ENCODE measurements around the gene TTLL10. TPM values are rescaled to one million over a fixed set of nuclear protein-coding genes. Genes with fewer than 3 reads are reported as not detected.

TTLL10 gene
- total and polyA plus RNA-seq, 2 of the 8 experiments (the other 6 are each of a cell fraction or from before 2014, with no cell fraction given) = 1.1 to 1.7 TPM

DNA sequence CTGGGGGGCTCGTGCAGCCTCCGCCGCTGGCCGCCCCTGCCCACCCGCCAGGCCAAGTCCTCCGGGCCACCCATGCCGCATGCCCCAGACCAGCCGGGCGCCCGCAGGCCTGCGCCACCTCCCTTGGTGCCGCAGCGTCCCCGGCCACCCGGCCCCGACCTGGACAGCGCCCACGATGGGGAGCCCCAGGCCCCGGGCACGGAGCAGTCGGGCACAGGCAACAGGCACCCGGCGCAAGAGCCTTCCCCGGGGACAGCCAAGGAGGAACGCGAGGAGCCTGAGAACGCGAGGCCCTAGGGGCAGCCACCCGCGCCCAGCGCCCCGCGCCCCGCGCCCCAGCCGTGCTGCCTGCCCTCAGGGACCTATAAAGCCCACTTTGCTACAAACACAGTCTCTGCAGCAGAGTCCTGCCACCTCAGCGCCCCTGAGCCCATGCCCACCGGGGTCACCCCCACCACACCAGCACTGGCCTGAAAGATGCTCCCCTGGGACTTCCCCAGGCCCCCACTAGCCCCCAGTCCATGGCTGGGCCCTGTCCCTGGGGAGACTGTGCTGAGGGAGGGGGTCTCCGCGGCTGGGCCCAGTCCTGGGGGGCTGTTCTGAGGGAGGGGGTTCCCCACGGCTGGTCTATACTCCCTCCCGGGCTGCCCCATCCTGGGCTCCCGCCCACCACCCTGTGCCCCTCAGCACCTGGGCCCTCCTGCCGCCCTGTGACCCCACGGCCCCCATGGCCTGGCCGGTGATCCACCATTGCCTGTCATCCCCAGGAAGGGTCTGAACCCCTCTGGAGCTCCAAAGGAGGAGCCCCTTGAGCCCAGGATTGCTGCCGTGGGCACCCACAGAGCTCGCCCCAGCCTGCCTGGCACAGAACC lies 24.1 kb downstream of the TTLL10 start:
- Histone ChIP-seq H4K91ac (replicated peaks; ENCODE audit: insufficient read length, low read length) (no peak overlapping the region), H3K27ac (ENCODE audit: low read depth, low read length) (no peak overlapping the region), H3K4me3 (ENCODE audit: extremely low read depth in 1 of 4, insufficient read depth in 2 of 4, low read depth in 3 of 4, low read length in 4 of 4) (no peak overlapping the region), H3K23me2 (ENCODE audit: low read depth, low read length) (no peaks in the 10 kb centered on the region; the same call in 1 of the 2 replicates), H3K79me1 (ENCODE audit: low read depth, low read length) (no peaks in the 10 kb centered on the region), H3K4me2 (ENCODE audit: insufficient read depth in 1 of 2, low read depth in 2 of 2, low read length in 2 of 2) (no peak overlapping the region), H2AK5ac (ENCODE audit: low read depth, low read length) (no peak overlapping the region), H2BK15ac (ENCODE audit: low read length) (no peak overlapping the region), H2BK12ac (ENCODE audit: low read depth, low read length) (no peak overlapping the region), H2BK120ac (replicated peaks; ENCODE audit: low read depth, low read length) (no peak overlapping the region), H3K27me3 (replicated peaks in 1 of 4; ENCODE audit: control insufficient read depth in 3 of 4, extremely low read depth in 1 of 4, insufficient read depth in 3 of 4, low read length in 3 of 4) (peaks cover 0 to 3% (median 2%) of the 10 kb centered on the region in 4 experiments; a peak in 4 of 7 replicates), H2BK5ac (ENCODE audit: low read depth, low read length) (no peak overlapping the region), H3K9ac (replicated peaks in 1 of 4; ENCODE audit: extremely low read depth in 1 of 4, low read depth in 3 of 4, low read length in 3 of 4) (no peak overlapping the region), H3K56ac (replicated peaks; ENCODE audit: insufficient read length, low read depth, low read length) (no peak overlapping the region), H3K4me1 (replicated peaks in 1 of 4; ENCODE audit: control insufficient read depth in 3 of 4, insufficient read depth in 4 of 4, low read length in 3 of 4) (peaks cover 0 to 4% (median under 1%) of the 10 kb centered on the region in 4 experiments; a peak in 4 of 7 replicates), H3K79me2 (ENCODE audit: control insufficient read depth in 1 of 2, insufficient read depth in 2 of 2, low read length in 2 of 2) (no peaks in the 10 kb centered on the region), H3K36me3 (ENCODE audit: control insufficient read depth in 2 of 4, insufficient read depth in 4 of 4, low read length in 3 of 4) (no peaks in the 10 kb centered on the region), H4K8ac (ENCODE audit: extremely low read depth, insufficient read depth, low read length) (no peak overlapping the region), H3K4ac (replicated peaks; ENCODE audit: insufficient read length, low read depth, low read length) (no peak overlapping the region), H4K20me1 (replicated peaks in 1 of 2; ENCODE audit: control insufficient read depth in 1 of 2, insufficient read depth in 2 of 2, low read length in 2 of 2) (no peaks in the 10 kb centered on the region), H3K23ac (ENCODE audit: insufficient read length) (no peak overlapping the region), H3K18ac (ENCODE audit: extremely low read depth, low read length) (no peak overlapping the region), H3K14ac (ENCODE audit: insufficient read length) (no peak overlapping the region), H2BK20ac (ENCODE audit: low read length) (no peak overlapping the region), H3K9me3 (ENCODE audit: insufficient read depth in 2 of 2, low read depth in 1 of 2, low read length in 1 of 2) (no peaks in the 10 kb centered on the region; a peak in 3 of 4 replicates), H2AFZ (ENCODE audit: low read length) (no peak overlapping the region), H4K5ac (ENCODE audit: insufficient read length, low read depth, low read length) (no peak overlapping the region)
- DNase-seq (ENCODE audit: low read depth in 1 of 2, low spot score in 2 of 2) = peak in 1 of 2 experiments; percentile 41
- no peak for FAIRE-seq
- ChIA-PET CTCF (ENCODE audit: partially characterized antibody) (interaction anchor here (0.6 to 1.2 kb wide), 3 partner anchors 45 to 94 kb away, joined by 3 to 7 read pairs (median 4); no protein-coding TSS in a partner anchor), POLR2A (ENCODE audit: partially characterized antibody) (no interaction called here)
- TF ChIP-seq YY1 (IDR thresholded peaks at IDR 0.05; ENCODE audit: low read depth, low read length) (no peak), SP2 (IDR thresholded peaks at IDR 0.05; ENCODE audit: low read length) (no peak), GABPA (IDR thresholded peaks at IDR 0.05; ENCODE audit: borderline replicate concordance, insufficient read depth, low read length) (no peak), TBP (IDR thresholded peaks at IDR 0.05; ENCODE audit: low read depth, low read length) (no peak), SRF (IDR thresholded peaks at IDR 0.05; ENCODE audit: low read depth, low read length) (no peak), FOSL1 (IDR thresholded peaks at IDR 0.05; ENCODE audit: insufficient read depth, low read depth, low read length) (no peak), CHD2 (IDR thresholded peaks at IDR 0.05; ENCODE audit: low read length) (no peak), CBX8 (IDR thresholded peaks at IDR 0.05; ENCODE audit: borderline replicate concordance, low read depth, low read length) (no peak), POLR2AphosphoS5 (IDR thresholded peaks at IDR 0.05; ENCODE audit: low read depth, low read length) (no peak), SAP30 (IDR thresholded peaks at IDR 0.05; ENCODE audit: insufficient read depth, insufficient replicate concordance, low read length) (no peak), SIX5 (IDR thresholded peaks at IDR 0.05; ENCODE audit: low read depth, low read length) (no peak)
- 93% methylated on average over 29 of the region's 48 CpGs; no CpG with 5 or more reads in 1 of the 2 experiments for WGBS, 2 experiments (ENCODE audit: extremely low coverage in 1 of 2, insufficient coverage in 1 of 2, insufficient read length in 1 of 2, insufficient replicate concordance in 2 of 2, low coverage in 1 of 2, low lambda C conversion rate in 2 of 2, missing lambda C conversion rate in 1 of 2)

All from H1 (cell line).